CD4-positive, alpha-beta T cell treated with Interleukin-6 for 4 hours (primary cell): ENCODE results near the gene PREPL.
A peak's percentile ranks its signal among the peaks of the same experiment; 100 is the strongest.
"Not testable (repeated sequence)": the region's sequence is repeated elsewhere in the genome, so short reads cannot be mapped to it uniquely, and the experiment has no call there.

Experiments used
- DNase-seq: peaks from one replicate; pipeline ENCODE4 v3.0.0-alpha.2; 2020; ENCODE audit warnings: mixed read lengths

PREPL gene

GRCh38 chr2:44361330-44362206 lies at the start of gene PREPL, which contains the start of gene CAMKMT:
Gene PREPL (minus strand): TSS chr2:44361494. CDS start chr2:44346342, 15,152 bp downstream.
Gene CAMKMT (plus strand): TSS chr2:44361947.
- DNase-seq, result peak; percentile 99

GRCh38 chr2:44398243-44398897 lies 37.1 kb upstream of the PREPL start:
- no peak for DNase-seq

GRCh38 chr2:44397447-44398175 lies 36.3 kb upstream of the PREPL start:
- no peak for DNase-seq

GRCh38 chr2:44392338-44392943 lies 31.1 kb upstream of the PREPL start:
- DNase-seq, result peak; percentile 63

GRCh38 chr2:44389895-44390294 lies 28.6 kb upstream of the PREPL start:
- no peak for DNase-seq

GRCh38 chr2:44388877-44389276 lies 27.6 kb upstream of the PREPL start:
- DNase-seq, result no peak

GRCh38 chr2:44385226-44385625 lies 23.9 kb upstream of the PREPL start:
- DNase-seq, result not testable (repeated sequence)

- DNase-seq, result no peak
Observed at GRCh38 chr2:44377486-44377885, 16.2 kb upstream of the PREPL start.

- DNase-seq, result no peak
Observed at GRCh38 chr2:44372246-44372645, 11.0 kb upstream of the PREPL start.

- DNase-seq, result no peak
Observed at GRCh38 chr2:44371445-44371844, 10.2 kb upstream of the PREPL start.

GRCh38 chr2:44369392-44369791 lies 8.1 kb upstream of the PREPL start:
- DNase-seq, result no peak

- no peak for DNase-seq
Observed at GRCh38 chr2:44367591-44367990, 6.3 kb upstream of the PREPL start.

GRCh38 chr2:44364604-44365003 lies 3.3 kb upstream of the PREPL start:
- DNase-seq, result no peak

GRCh38 chr2:44362207-44363015 lies 1.1 kb upstream of the PREPL start:
- DNase-seq, result peak; percentile 48

GRCh38 chr2:44360749-44361329 lies 455 bp downstream of the PREPL start:
- no peak for DNase-seq

GRCh38 chr2:44358503-44358902 lies 2.8 kb downstream of the PREPL start:
- peak; percentile 63 for DNase-seq

GRCh38 chr2:44354761-44355160 lies 6.5 kb downstream of the PREPL start:
- DNase-seq, result no peak

- no peak for DNase-seq
Observed at GRCh38 chr2:44352510-44352909, 8.8 kb downstream of the PREPL start.

GRCh38 chr2:44351676-44352075 lies 9.6 kb downstream of the PREPL start:
- no peak for DNase-seq

- DNase-seq, result no peak
Observed at GRCh38 chr2:44351088-44351487, 10.2 kb downstream of the PREPL start.

GRCh38 chr2:44349506-44349905 lies 11.8 kb downstream of the PREPL start:
- no peak for DNase-seq

- no peak for DNase-seq
Observed at GRCh38 chr2:44348400-44348799, 12.9 kb downstream of the PREPL start.
